Bronchial epithelial cell (primary cell): ENCODE measurements around the gene BRINP1. TPM values are rescaled to one million over a fixed set of nuclear protein-coding genes. Genes with fewer than 3 reads are reported as not detected.

Experiments used
- DNase-seq: peaks from one replicate; pipeline ENCODE4 v3.0.0-alpha.2; 2010; ENCODE audit warnings: low read depth
- FAIRE-seq: peaks from 2 replicates; lab custom pipeline; 2011; peaks lifted over from hg19 to GRCh38; lab: Jason Lieb, UNC
- H3K27me3 ChIP-seq: 2 replicates; pipeline ENCODE4 v1.5.1; 2011; ENCODE audit warnings: low read length; ENCODE audit not compliant: control insufficient read depth, insufficient read depth
- H3K36me3 ChIP-seq: 2 replicates; pipeline ENCODE4 v1.5.1; 2011; ENCODE audit warnings: low read length; ENCODE audit not compliant: control insufficient read depth, insufficient read depth
- H3K4me3 ChIP-seq: 2 replicates; pipeline ENCODE4 v1.5.1; 2011; ENCODE audit warnings: mild to moderate bottlenecking, low read depth, low read length, control low read depth
- total RNA-seq: library from RNA; depleted of rRNA; stranded (reverse); fragments of >200 nt; gene quantifications from 2 replicates; pipeline ENCODE4 v1.2.1, GENCODE V29; 2014
- TF ChIP-seq, protein P1 (sequence below): IDR thresholded peaks from 2 replicates; pipeline ENCODE4 v1.5.1; 2011; ENCODE audit warnings: mild to moderate bottlenecking, moderate library complexity, low read length, control low read depth, inconsistent platforms; ENCODE audit not compliant: insufficient read depth, severe bottlenecking

BRINP1 gene
- total RNA-seq, 1 donor from 2014 or later = 1.6 TPM

DNA sequence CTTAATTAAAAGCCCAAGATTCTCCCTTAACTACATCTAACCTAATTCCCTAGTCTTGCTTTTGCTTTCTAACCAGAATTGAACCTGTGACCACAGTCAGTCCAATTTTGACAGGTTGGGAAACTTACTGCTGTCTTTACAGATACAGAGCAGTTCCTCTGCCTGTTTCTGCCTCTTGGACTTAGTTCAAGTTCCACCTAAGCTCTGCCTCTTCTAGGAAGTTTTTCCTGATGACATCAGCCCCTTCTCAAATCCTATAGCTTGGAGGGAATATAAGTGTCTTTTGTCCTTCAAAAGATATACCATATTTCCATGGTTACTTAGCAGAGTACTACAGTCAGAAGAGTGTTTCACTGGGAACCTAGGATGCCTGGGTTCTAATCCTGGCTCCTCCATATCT is 31.7 kb downstream of the BRINP1 start:
- FAIRE-seq = no peak
- H3K4me3 ChIP-seq = no peak overlapping the region
- DNase-seq = no peak
- no peaks in the 10 kb centered on the region for H3K27me3 ChIP-seq
- TF ChIP-seq, protein P1, sequence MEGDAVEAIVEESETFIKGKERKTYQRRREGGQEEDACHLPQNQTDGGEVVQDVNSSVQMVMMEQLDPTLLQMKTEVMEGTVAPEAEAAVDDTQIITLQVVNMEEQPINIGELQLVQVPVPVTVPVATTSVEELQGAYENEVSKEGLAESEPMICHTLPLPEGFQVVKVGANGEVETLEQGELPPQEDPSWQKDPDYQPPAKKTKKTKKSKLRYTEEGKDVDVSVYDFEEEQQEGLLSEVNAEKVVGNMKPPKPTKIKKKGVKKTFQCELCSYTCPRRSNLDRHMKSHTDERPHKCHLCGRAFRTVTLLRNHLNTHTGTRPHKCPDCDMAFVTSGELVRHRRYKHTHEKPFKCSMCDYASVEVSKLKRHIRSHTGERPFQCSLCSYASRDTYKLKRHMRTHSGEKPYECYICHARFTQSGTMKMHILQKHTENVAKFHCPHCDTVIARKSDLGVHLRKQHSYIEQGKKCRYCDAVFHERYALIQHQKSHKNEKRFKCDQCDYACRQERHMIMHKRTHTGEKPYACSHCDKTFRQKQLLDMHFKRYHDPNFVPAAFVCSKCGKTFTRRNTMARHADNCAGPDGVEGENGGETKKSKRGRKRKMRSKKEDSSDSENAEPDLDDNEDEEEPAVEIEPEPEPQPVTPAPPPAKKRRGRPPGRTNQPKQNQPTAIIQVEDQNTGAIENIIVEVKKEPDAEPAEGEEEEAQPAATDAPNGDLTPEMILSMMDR = no peak
- H3K36me3 ChIP-seq = no peaks in the 10 kb centered on the region

DNA sequence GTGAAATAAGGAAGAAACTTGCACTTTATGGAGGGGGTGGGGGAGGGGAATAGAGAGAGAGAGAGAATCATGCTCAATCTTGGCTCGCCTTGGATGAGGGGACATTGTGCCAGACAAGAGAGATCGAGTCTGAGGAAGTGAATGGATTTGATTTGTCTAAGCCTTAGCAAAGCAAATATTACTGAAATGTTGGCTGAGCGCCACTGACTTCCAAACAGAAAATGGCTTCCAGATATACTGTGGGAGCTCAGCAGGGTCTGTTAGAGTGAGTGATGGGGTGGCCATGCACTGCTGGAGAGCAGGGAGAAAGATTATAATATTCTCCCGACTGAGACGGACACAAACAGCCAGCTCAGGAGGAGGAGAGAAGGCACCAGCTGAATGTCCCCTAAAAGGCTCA is 34.5 kb downstream of the BRINP1 start:
- Histone ChIP-seq H3K27me3 (no peaks in the 10 kb centered on the region), H3K4me3 (no peak overlapping the region), H3K36me3 (no peaks in the 10 kb centered on the region)
- FAIRE-seq (no peak), DNase-seq (no peak)
- TF ChIP-seq, protein P1 = no peak

DNA sequence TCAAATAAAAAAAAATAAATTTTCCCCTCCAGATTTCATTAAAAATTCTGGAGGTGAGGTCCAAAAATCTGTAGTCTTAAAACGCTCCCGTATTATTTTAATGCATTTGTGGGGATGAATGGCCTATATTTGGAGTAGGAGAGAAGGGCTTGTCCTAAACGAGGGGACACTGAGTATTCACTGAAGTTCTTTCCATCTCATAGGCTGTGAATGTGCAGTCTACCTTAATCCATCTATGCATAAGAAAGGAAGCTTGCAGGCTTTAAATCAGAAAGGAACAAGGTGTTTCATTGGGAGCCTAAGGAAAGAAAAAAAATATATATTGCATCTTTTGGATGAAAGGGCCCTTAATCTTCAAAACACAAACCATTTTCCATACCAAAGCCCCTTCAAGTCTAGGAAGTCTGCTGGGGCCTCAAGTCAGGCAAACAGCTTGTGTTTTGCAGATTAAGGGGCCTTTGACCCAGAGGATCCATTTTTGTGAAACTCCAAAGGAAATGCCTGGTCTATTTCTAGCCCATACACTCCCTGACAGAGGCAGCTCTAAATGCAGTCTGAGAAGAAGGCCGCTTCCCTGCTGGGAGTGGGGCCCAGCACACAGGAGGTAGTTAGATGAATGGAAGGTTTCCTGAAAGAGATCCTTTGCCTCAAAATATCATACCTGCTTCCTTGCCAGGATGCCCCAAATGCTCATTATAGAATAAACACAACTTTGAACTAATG is 35.6 kb downstream of the BRINP1 start:
- H3K36me3 ChIP-seq = no peaks in the 10 kb centered on the region
- no peak for FAIRE-seq
- DNase-seq = no peak
- no peaks in the 10 kb centered on the region for H3K27me3 ChIP-seq
- TF ChIP-seq, protein P1 = no peak
- H3K4me3 ChIP-seq = no peak overlapping the region

DNA sequence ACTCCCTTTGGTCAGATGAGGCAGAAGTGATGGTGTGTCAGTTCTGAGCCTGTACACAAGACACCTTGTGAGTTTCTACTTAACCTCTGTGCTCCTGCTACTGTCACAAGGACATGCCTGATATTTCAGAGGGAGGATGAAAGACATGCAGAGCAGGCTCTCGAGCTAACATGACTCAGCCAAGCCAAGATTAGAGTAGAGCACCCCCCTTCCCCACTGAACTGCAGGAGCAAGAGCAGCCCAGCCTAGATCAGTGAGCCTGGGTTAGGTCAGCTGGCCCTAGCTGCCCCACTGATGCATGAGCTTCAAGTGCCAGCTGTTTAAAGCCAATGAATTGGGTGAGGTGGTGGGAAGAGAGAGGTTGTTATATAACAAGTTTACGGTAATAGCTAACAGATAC is 36.7 kb downstream of the BRINP1 start:
- TF ChIP-seq, protein P1 = no peak
- DNase-seq (no peak), FAIRE-seq (no peak)
- Histone ChIP-seq H3K36me3 (no peaks in the 10 kb centered on the region), H3K27me3 (no peaks in the 10 kb centered on the region), H3K4me3 (no peak overlapping the region)

DNA sequence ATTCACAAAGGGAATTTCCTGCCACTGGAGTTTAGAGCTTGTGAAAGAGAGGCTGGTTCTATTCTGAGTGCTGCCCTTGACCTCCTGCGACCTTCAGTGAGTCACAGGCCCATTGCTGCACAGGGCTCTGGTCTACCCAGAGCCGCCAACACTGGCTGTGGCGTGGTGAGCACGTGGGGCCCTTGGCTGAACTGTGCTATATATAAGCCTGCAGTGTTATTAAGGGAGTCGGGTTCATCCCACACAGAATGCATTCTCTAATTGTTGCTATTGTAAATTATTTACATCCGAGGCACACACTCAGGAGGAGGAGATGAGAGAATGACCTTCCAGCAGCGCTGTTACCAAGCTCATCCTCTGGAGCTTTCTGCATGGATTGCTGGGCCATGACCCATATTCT is 47.1 kb downstream of the BRINP1 start:
- FAIRE-seq = no peak
- no peaks in the 10 kb centered on the region for H3K27me3 ChIP-seq
- no peak overlapping the region for H3K4me3 ChIP-seq
- TF ChIP-seq, protein P1 = no peak
- H3K36me3 ChIP-seq = no peaks in the 10 kb centered on the region
- no peak for DNase-seq

DNA sequence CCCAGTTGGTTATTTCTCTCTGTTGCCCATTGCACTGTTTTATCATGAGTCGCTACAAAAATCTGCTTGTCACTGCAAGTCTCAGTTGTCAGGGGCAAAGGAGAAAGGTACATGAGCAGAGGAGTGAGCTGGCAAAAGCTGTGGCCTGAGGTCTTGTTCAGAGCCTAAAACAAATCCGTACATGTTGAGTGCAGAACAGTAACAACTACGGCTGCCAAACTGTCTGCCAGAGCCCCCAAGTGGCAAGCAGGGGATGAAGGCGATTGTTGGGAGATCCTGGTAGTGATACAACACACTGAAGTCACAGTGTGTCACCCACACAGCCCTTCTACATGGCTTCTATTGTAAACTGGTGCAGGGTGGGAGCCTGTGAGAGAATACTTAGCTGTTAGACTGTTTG is 50.9 kb downstream of the BRINP1 start:
- no peaks in the 10 kb centered on the region for H3K27me3 ChIP-seq
- no peak overlapping the region for H3K4me3 ChIP-seq
- no peaks in the 10 kb centered on the region for H3K36me3 ChIP-seq
- peak; percentile 61 for DNase-seq
- no peak for FAIRE-seq
- TF ChIP-seq, protein P1 = no peak
